ENCODE results near the gene OPA3. TPM values are rescaled to one million over a fixed set of nuclear protein-coding genes. Genes with fewer than 3 reads are reported as not detected.

OPA3 gene
- total and polyA plus RNA-seq, 4 donors = 2.0 to 8.8 (median 5.7) TPM

- WGBS, 2 donors = 6% methylated on average over 12 of the region's 12 CpGs
- Histone ChIP-seq H3K27me3 (ENCODE audit: control insufficient read depth in 1 of 2, insufficient read depth in 2 of 2, low read length in 1 of 2) (no peaks in the 10 kb centered on the region), H3K9me3 (ENCODE audit: control insufficient read depth, low read length) (no peaks in the 10 kb centered on the region), H3K27ac (ENCODE audit: low read depth in 1 of 2, low read length in 2 of 2) (peak overlapping the region in 1 of 2 donors; percentile 63), H3K36me3 (ENCODE audit: control insufficient read depth in 1 of 2, insufficient read depth in 2 of 2, low read length in 1 of 2) (no peaks in the 10 kb centered on the region), H3K4me3 (ENCODE audit: low read length in 2 of 2) (no peak overlapping the region), H3K4me1 (ENCODE audit: control insufficient read depth in 1 of 2, insufficient read depth in 2 of 2, low read length in 2 of 2) (peaks cover 0 to 2% of the 10 kb centered on the region in 2 donors)
- ATAC-seq (ENCODE audit: low FRiP score) = peak; percentile 3
- peak in 1 of 2 donors; percentile 83 for DNase-seq
- intact Hi-C loops (cut with DNase I) = loop anchor here (2.0 kb wide), 1 partner anchor 49 kb away; no protein-coding TSS in a partner anchor
Observed at GRCh38 chr19:45477713-45478453, 106.7 kb downstream of the OPA3 start.

Other genes starting within 250 kb of the OPA3 start
- gene KLC3, start 244.1 kb downstream of the OPA3 start, total RNA-seq = not detected
- not detected for gene KLC3, start 244.1 kb downstream of the OPA3 start, polyA plus RNA-seq
- gene ERCC2, start 214.2 kb downstream of the OPA3 start, total RNA-seq = 10 to 100 TPM; 10.4 to 14.9 TPM
- gene ERCC2, start 214.2 kb downstream of the OPA3 start, polyA plus RNA-seq = 10 to 100 TPM in 1 of 2 donors, 1 to 10 TPM in 1; 5.1 to 27.2 TPM
- 10 to 100 TPM; 64.2 to 76.5 TPM for gene PPP1R13L, start 179.7 kb downstream of the OPA3 start, total RNA-seq
- 100 to 1,000 TPM in 1 of 2 donors, 10 to 100 TPM in 1; 11.1 to 153 TPM for gene PPP1R13L, start 179.7 kb downstream of the OPA3 start, polyA plus RNA-seq
- 1 to 10 TPM; 3.5 to 3.9 TPM for gene POLR1G, start 178.2 kb downstream of the OPA3 start, total RNA-seq
- 1 to 10 TPM; 1.9 to 3.6 TPM for gene POLR1G, start 178.2 kb downstream of the OPA3 start, polyA plus RNA-seq
- gene ERCC1, start 160.9 kb downstream of the OPA3 start, total RNA-seq = 10 to 100 TPM; 61.4 to 69.9 TPM
- 10 to 100 TPM; 44.5 to 81.7 TPM for gene ERCC1, start 160.9 kb downstream of the OPA3 start, polyA plus RNA-seq
- gene FOSB, start 116.8 kb downstream of the OPA3 start, total RNA-seq = 100 to 1,000 TPM in 1 of 2 donors, 1 to 10 TPM in 1; 3.1 to 754 TPM
- 100 to 1,000 TPM in 1 of 2 donors, 10 to 100 TPM in 1; 18.4 to 105 TPM for gene FOSB, start 116.8 kb downstream of the OPA3 start, polyA plus RNA-seq
- gene RTN2, start 87.8 kb downstream of the OPA3 start, total RNA-seq = 10 to 100 TPM in 1 of 2 donors, 1 to 10 TPM in 1; 8.1 to 11.6 TPM
- gene RTN2, start 87.8 kb downstream of the OPA3 start, polyA plus RNA-seq = 10 to 100 TPM in 1 of 2 donors, 1 to 10 TPM in 1; 7.0 to 13.1 TPM
- gene PPM1N, start 86.4 kb downstream of the OPA3 start, total RNA-seq = 1 to 10 TPM in 1 of 2 donors, under 1 TPM in 1; 0.88 to 2.5 TPM
- gene PPM1N, start 86.4 kb downstream of the OPA3 start, polyA plus RNA-seq = under 1 TPM in 1 of 2 donors, not detected in 1; 0.67 TPM
- gene VASP, start 77.3 kb downstream of the OPA3 start, total RNA-seq = 100 to 1,000 TPM; 119 to 192 TPM
- 10 to 100 TPM; 56.0 to 63.2 TPM for gene VASP, start 77.3 kb downstream of the OPA3 start, polyA plus RNA-seq
- gene GPR4, start 17.4 kb upstream of the OPA3 start, total RNA-seq = 10 to 100 TPM; 10.6 to 10.9 TPM
- 1 to 10 TPM in 1 of 2 donors, under 1 TPM in 1; 0.63 to 1.2 TPM for gene GPR4, start 17.4 kb upstream of the OPA3 start, polyA plus RNA-seq
- gene EML2, start 54.6 kb upstream of the OPA3 start, total RNA-seq = 10 to 100 TPM; 42.4 to 52.9 TPM
- 10 to 100 TPM; 21.7 to 48.1 TPM for gene EML2, start 54.6 kb upstream of the OPA3 start, polyA plus RNA-seq
- gene GIPR, start 83.4 kb upstream of the OPA3 start, total RNA-seq = 1 to 10 TPM in 1 of 2 donors, under 1 TPM in 1; 0.45 to 2.4 TPM
- not detected for gene GIPR, start 83.4 kb upstream of the OPA3 start, polyA plus RNA-seq
- gene SNRPD2, start 107.2 kb upstream of the OPA3 start, total RNA-seq = 100 to 1,000 TPM; 203 to 206 TPM
- gene SNRPD2, start 107.2 kb upstream of the OPA3 start, polyA plus RNA-seq = 100 to 1,000 TPM; 319 to 345 TPM
- gene QPCTL, start 107.9 kb upstream of the OPA3 start, total RNA-seq = 1 to 10 TPM; 5.3 to 5.4 TPM
- gene QPCTL, start 107.9 kb upstream of the OPA3 start, polyA plus RNA-seq = 10 to 100 TPM in 1 of 2 donors, 1 to 10 TPM in 1; 1.9 to 11.1 TPM
- gene FBXO46, start 146.1 kb upstream of the OPA3 start, total RNA-seq = 10 to 100 TPM; 12.7 to 15.5 TPM
- gene FBXO46, start 146.1 kb upstream of the OPA3 start, polyA plus RNA-seq = 1 to 10 TPM; 1.9 to 5.1 TPM
- gene MEIOSIN, start 148.6 kb upstream of the OPA3 start, total RNA-seq = not detected
- not detected for gene MEIOSIN, start 148.6 kb upstream of the OPA3 start, polyA plus RNA-seq
- gene SIX5, start 184.4 kb upstream of the OPA3 start, total RNA-seq = 10 to 100 TPM; 17.8 to 27.3 TPM
- gene SIX5, start 184.4 kb upstream of the OPA3 start, polyA plus RNA-seq = 10 to 100 TPM in 1 of 2 donors, 1 to 10 TPM in 1; 8.1 to 34.4 TPM
- 100 to 1,000 TPM; 155 to 215 TPM for gene DMPK, start 197.7 kb upstream of the OPA3 start, total RNA-seq
- gene DMPK, start 197.7 kb upstream of the OPA3 start, polyA plus RNA-seq = 100 to 1,000 TPM; 139 to 408 TPM
- gene DMWD, start 208.0 kb upstream of the OPA3 start, total RNA-seq = 10 to 100 TPM; 70.7 TPM
- 10 to 100 TPM; 20.9 to 62.2 TPM for gene DMWD, start 208.0 kb upstream of the OPA3 start, polyA plus RNA-seq
- gene RSPH6A, start 230.5 kb upstream of the OPA3 start, total RNA-seq = under 1 TPM; 0.15 to 0.23 TPM
- not detected for gene RSPH6A, start 230.5 kb upstream of the OPA3 start, polyA plus RNA-seq